PFSK-1 (cell line): ENCODE measurements around the gene GCNT1.

Source experiments
- FOXP2 ChIP-seq: optimal IDR thresholded peaks from 2 replicates; pipeline ENCODE3; 2011; ENCODE audit warnings: borderline replicate concordance, control low read depth, inconsistent platforms; ENCODE audit not compliant: insufficient read depth; ENCODE audit errors: extremely low read length, extremely low read depth
- POLR2AphosphoS5 ChIP-seq: IDR thresholded peaks from 2 replicates; pipeline ENCODE4 v1.6.1; 2012; ENCODE audit warnings: low read depth, mild to moderate bottlenecking, control low read depth, low read length, moderate library complexity
- REST ChIP-seq, 2 experiments: IDR thresholded peaks; 2 replicates each; pipeline versions ENCODE4 v1.6.1 to v1.8.0; 2011 to 2012; ENCODE audit warnings: low read depth in 2 of 2, low read length in 2 of 2, control low read depth in 1 of 2, inconsistent platforms in 1 of 2, mild to moderate bottlenecking in 1 of 2, moderate library complexity in 1 of 2; ENCODE audit not compliant: insufficient read depth in 1 of 2
- SIN3A ChIP-seq: IDR thresholded peaks from 2 replicates; pipeline ENCODE4 v1.6.1; 2012; ENCODE audit warnings: mild to moderate bottlenecking, low read length, moderate library complexity, borderline replicate concordance; ENCODE audit not compliant: insufficient read depth
- TAF1 ChIP-seq: IDR thresholded peaks from 2 replicates; pipeline ENCODE4 v1.6.1; 2012; ENCODE audit warnings: low read length, control low read depth, borderline replicate concordance; ENCODE audit not compliant: insufficient read depth

- TF ChIP-seq SIN3A = no peak
- TF ChIP-seq REST (IDR thresholded peaks at IDR 0.05; ENCODE audit: insufficient read depth in 1 of 2, low read depth in 2 of 2, low read length in 2 of 2) = no peak
- no peak for TF ChIP-seq FOXP2
- TF ChIP-seq POLR2AphosphoS5 = no peak
- no peak for TF ChIP-seq TAF1
Observed at GRCh38 chr9:76478226-76478625, 19.2 kb downstream of the GCNT1 start.
